22Rv1 (cell line): ENCODE data around the gene IL1R1.

Experiments used
- CTCF ChIP-seq: fragments of 450-650 bp; IDR thresholded peaks from 2 replicates; pipeline ENCODE4 v1.5.1; 2017; ENCODE audit warnings: mild to moderate bottlenecking
- ZFX ChIP-seq: fragments of 450-650 bp; IDR thresholded peaks from 2 replicates; pipeline ENCODE4 v1.6.1; 2017; ENCODE audit warnings: antibody characterized with exemption, borderline replicate concordance

- TF ChIP-seq CTCF, result no peak
- TF ChIP-seq ZFX, result no peak
Observed at GRCh38 chr2:102114290-102114721, 28.2 kb upstream of the IL1R1 start.
